RWPE2 (cell line): ENCODE results near the gene ATXN2.

Experiments
- ATAC-seq: fragments of 200-7000 bp; cut with Tn5 transposase; 3 replicates; pipeline ENCODE4 v1.9.1; 2021; ENCODE audit warnings: low read depth
- DNase-seq: peaks from one replicate; pipeline ENCODE4 v3.0.0-alpha.2; 2020; ENCODE audit warnings: low spot score
- H3K27ac ChIP-seq: fragments of 450-650 bp; 2 replicates; pipeline ENCODE4 v1.5.1; 2017; ENCODE audit warnings: mild to moderate bottlenecking; ENCODE audit not compliant: poor library complexity, severe bottlenecking
- H3K27me3 ChIP-seq: fragments of 250-450 bp; sonication (Bioruptor Pico); 2 replicates; pipeline ENCODE4 v1.5.1; 2021; ENCODE audit warnings: mild to moderate bottlenecking, moderate library complexity; ENCODE audit not compliant: insufficient read depth, poor library complexity, severe bottlenecking
- H3K36me3 ChIP-seq: fragments of 250-450 bp; sonication (Bioruptor Pico); 2 replicates; pipeline ENCODE4 v1.5.1; 2020; ENCODE audit warnings: low read depth, mild to moderate bottlenecking, moderate library complexity
- H3K4me1 ChIP-seq: fragments of 250-450 bp; sonication (Bioruptor Pico); 2 replicates; pipeline ENCODE4 v1.5.1; 2021; ENCODE audit warnings: mild to moderate bottlenecking, moderate library complexity; ENCODE audit not compliant: insufficient read depth, poor library complexity, severe bottlenecking
- H3K4me3 ChIP-seq: fragments of 250-450 bp; sonication (Bioruptor Pico); 2 replicates; pipeline ENCODE4 v1.5.1; 2021; ENCODE audit warnings: mild to moderate bottlenecking, moderate library complexity; ENCODE audit not compliant: severe bottlenecking
- H3K9me3 ChIP-seq: fragments of 250-450 bp; sonication (Bioruptor Pico); 2 replicates; pipeline ENCODE4 v1.5.1; 2021; ENCODE audit warnings: mild to moderate bottlenecking, moderate library complexity; ENCODE audit not compliant: severe bottlenecking
- TF ChIP-seq, protein P1 (sequence below): fragments of 450-650 bp; IDR thresholded peaks from one replicate; pipeline ENCODE4 v1.5.1; 2017; ENCODE audit warnings: mild to moderate bottlenecking, moderate library complexity; ENCODE audit not compliant: poor library complexity, severe bottlenecking

Gene ATXN2

DNA sequence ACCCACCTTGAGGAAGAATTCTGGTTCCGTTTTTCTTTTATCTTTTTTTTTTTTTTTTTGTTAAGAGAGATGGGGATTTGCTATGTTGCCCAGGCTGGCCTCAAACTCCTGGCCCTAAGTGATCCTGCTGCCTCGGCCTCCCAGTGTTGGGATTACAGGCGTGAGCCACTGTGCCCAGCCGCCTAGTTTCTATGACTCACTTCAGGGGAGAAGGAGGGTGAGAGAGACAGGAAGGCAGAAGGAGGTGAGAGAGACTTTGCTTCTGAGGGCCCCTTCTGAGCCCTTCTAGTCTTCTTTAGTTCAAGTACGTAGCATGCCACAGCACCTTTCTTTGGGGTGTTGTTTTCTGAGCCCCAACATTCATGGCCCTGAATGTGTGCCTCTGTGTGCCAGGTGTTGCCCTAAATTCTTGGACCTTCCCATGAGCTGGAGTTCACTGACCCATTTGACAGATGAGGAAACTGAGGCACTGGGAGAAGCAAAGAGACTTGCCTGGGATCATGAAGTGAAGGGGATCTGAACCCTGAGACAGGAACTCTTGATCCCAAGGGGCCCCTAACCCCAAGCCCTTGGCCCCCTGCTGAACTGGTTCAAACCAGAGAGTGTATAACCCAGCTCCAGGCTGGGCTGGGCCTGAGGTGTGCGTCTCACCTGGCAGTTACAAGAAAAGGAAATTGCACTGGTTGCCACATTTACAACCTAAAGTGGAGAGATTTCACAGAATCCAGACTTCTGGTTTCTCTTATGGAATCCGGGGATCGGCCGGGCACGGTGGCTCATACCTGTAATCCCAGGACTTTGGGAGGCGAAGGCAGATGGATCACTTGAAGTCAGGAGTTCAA lies 172.6 kb downstream of the ATXN2 start:
- ATAC-seq (peak; percentile 30; the same call in 1 of the 3 replicates), DNase-seq (no peak)
- no peak overlapping the region for H3K4me3 ChIP-seq

DNA sequence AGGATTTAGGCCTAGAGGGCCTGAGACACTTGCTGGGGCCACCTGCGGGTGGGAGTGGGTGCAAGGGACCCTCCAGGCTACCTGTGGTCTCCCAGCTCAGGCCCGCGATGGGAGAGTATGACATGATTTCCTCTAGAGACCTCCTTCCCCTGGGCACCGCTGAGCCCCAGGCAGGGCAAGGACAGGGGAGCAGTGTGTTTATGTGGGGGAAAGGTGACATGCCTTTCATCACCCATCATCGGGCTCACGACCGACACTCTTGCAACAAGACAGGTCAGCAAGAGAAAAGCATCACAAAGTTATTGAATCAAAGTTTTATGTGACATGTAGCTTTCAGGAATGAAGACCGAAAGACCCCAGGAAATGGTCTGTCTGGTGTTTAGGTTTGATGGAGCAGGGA lies 173.5 kb downstream of the ATXN2 start:
- Histone ChIP-seq H3K27me3 (no peaks in the 10 kb centered on the region), H3K4me1 (peaks cover 18% of the 10 kb centered on the region)

More for the DNA sequence above, 172.6 kb downstream of the ATXN2 start:
- Histone ChIP-seq H3K9me3 (no peaks in the 10 kb centered on the region), H3K27me3 (no peaks in the 10 kb centered on the region), H3K4me1 (peaks cover 23% of the 10 kb centered on the region), H3K36me3 (peaks cover 16% of the 10 kb centered on the region), H3K27ac (peak overlapping the region; percentile 48)
- TF ChIP-seq, protein P1, sequence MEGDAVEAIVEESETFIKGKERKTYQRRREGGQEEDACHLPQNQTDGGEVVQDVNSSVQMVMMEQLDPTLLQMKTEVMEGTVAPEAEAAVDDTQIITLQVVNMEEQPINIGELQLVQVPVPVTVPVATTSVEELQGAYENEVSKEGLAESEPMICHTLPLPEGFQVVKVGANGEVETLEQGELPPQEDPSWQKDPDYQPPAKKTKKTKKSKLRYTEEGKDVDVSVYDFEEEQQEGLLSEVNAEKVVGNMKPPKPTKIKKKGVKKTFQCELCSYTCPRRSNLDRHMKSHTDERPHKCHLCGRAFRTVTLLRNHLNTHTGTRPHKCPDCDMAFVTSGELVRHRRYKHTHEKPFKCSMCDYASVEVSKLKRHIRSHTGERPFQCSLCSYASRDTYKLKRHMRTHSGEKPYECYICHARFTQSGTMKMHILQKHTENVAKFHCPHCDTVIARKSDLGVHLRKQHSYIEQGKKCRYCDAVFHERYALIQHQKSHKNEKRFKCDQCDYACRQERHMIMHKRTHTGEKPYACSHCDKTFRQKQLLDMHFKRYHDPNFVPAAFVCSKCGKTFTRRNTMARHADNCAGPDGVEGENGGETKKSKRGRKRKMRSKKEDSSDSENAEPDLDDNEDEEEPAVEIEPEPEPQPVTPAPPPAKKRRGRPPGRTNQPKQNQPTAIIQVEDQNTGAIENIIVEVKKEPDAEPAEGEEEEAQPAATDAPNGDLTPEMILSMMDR = no peak

DNA sequence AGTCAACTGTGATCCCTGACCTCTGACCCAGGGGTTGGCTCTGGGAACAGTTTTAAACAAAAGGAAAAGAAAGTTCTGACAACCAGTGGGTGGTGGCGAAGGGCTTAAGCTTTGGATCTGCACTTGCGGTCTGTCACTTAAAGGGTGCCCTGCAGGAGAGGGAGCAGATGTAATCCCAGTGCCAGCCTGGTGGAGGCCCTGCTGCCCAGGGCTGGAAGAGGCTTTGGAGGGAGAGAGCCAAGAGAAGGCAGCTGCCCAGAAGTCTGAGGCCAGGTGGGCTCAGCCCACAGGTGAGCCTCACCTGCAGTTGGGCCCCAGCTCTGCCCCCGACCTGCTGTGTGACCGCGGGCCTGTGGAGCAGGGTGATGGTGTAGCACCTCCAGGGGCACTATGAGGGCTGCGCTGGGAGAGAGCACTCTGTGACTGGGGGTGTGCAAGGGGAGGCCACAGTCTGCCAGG lies 174.3 kb downstream of the ATXN2 start:
- no peaks in the 10 kb centered on the region for H3K27me3 ChIP-seq
- H3K36me3 ChIP-seq = peaks cover 27% of the 10 kb centered on the region
- H3K4me3 ChIP-seq = no peak overlapping the region
- H3K4me1 ChIP-seq = peaks cover 18% of the 10 kb centered on the region
- H3K27ac ChIP-seq = peak overlapping the region; percentile 48
- DNase-seq = no peak
- TF ChIP-seq, protein P1 = no peak
- peak; percentile 17; the same call in 2 of the 3 replicates for ATAC-seq
- no peaks in the 10 kb centered on the region for H3K9me3 ChIP-seq

More for the DNA sequence above, 173.5 kb downstream of the ATXN2 start:
- ATAC-seq (peak; percentile 77), DNase-seq (no peak)
- H3K9me3 ChIP-seq = no peaks in the 10 kb centered on the region
- H3K4me3 ChIP-seq = no peak overlapping the region
- TF ChIP-seq, protein P1 = no peak
- peak overlapping the region; percentile 48 for H3K27ac ChIP-seq
- H3K36me3 ChIP-seq = peaks cover 22% of the 10 kb centered on the region

DNA sequence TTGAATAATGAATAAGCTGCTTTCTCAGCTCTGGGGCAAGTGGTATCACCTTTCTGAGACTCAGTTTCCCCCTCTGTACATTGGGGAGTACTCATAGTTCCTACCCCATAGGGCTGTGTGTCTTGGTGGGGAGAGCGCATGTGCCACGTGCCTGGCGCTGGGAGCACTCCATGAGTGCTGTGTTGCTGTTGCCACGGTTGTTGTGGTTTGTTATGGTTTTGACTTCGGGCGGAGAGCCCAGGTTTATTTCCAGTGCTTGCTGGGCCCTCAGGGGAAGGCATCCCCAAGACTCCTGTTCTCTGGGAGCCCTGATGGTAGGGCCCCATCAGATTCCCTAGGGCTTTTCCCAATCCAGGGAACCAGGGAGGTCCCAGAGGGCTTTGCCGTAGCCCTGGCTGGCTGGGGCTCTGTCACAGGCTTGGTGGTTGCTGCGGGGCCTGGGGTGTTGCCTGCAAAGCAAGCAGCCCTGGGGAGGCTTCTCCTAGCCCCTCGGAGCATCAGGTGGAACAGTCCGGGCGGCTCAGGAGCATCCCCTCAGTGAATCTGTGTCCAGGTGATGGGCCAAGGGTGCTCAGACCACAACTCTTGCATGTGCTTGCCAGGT lies 174.8 kb downstream of the ATXN2 start:
- H3K4me1 ChIP-seq = peaks cover 18% of the 10 kb centered on the region
- no peak for DNase-seq
- no peak overlapping the region for H3K27ac ChIP-seq
- peaks cover 30% of the 10 kb centered on the region for H3K36me3 ChIP-seq
- no peak overlapping the region for H3K4me3 ChIP-seq
- H3K27me3 ChIP-seq = no peaks in the 10 kb centered on the region
- H3K9me3 ChIP-seq = no peaks in the 10 kb centered on the region
- ATAC-seq = no peak
- TF ChIP-seq, protein P1 = no peak
